Heart left ventricle (tissue), 16 donors: ENCODE results near the gene EPS8L1. TPM values are rescaled to one million over a fixed set of nuclear protein-coding genes. Genes with fewer than 3 reads are reported as not detected.

ENCODE experiments used
- ATAC-seq, 4 donors: fragments of 200-7000 bp; cut with Tn5 transposase; one replicate each; pipeline ENCODE4 v1.9.1; 2020 to 2022; ENCODE audit warnings: moderate library complexity in 4 of 4, mild to moderate bottlenecking in 3 of 4, moderate number of reproducible peaks in 1 of 4
- DNase-seq, 5 donors: peaks; one replicate each; pipeline ENCODE4 v3.0.0-alpha.2; 2020
- H3K27ac ChIP-seq, 12 donors: fragments of 200-600 bp; sonication (generic) in 4 of 12; one replicate each; pipeline versions ENCODE4 v1.5.0 to v1.8.0; 2016 to 2022; ENCODE audit warnings: mild to moderate bottlenecking in 2 of 12
- H3K27me3 ChIP-seq, 9 donors: fragments of 200-600 bp; sonication (generic) in 2 of 9; one replicate each; pipeline versions ENCODE4 v1.5.1 to v1.8.0; 2016 to 2022; ENCODE audit warnings: mild to moderate bottlenecking in 3 of 9
- H3K36me3 ChIP-seq, 9 donors: fragments of 200-600 bp; sonication (generic) in 2 of 9; one replicate each; pipeline versions ENCODE4 v1.5.0 to v1.8.0; 2018 to 2022; ENCODE audit warnings: mild to moderate bottlenecking in 2 of 9
- H3K4me1 ChIP-seq, 12 donors: fragments of 200-600 bp; sonication (generic) in 4 of 12; one replicate each; pipeline versions ENCODE4 v1.5.0 to v1.8.0; 2016 to 2022; ENCODE audit warnings: mild to moderate bottlenecking in 3 of 12
- H3K4me3 ChIP-seq, 12 donors: fragments of 200-600 bp; sonication (generic) in 4 of 12; one replicate each; pipeline versions ENCODE4 v1.5.0 to v1.8.0; 2017 to 2022; ENCODE audit warnings: mild to moderate bottlenecking in 9 of 12, moderate library complexity in 4 of 12
- H3K9me3 ChIP-seq, 12 donors: fragments of 200-600 bp; sonication (generic) in 4 of 12; one replicate each; pipeline versions ENCODE4 v1.5.0 to v1.8.0; 2016 to 2022; ENCODE audit warnings: mild to moderate bottlenecking in 1 of 12
- POLR2A ChIP-seq, 2 donors: fragments of 450-650 bp; IDR thresholded peaks; one replicate each; pipeline ENCODE4 v1.6.1; 2017; ENCODE audit warnings: antibody characterized with exemption in 2 of 2, mild to moderate bottlenecking in 2 of 2, moderate library complexity in 2 of 2
- WGBS, 4 donors: extraction: QIAGEN DNeasy Blood & Tissue Kit in 2 of 4; methylation state at CpG; one replicate each; pipeline versions ENCODE4 v1.1.5 to v1.1.7; 2013 to 2018; 5-methylcytosine and 5-hydroxymethylcytosine counted together
- intact Hi-C, 10 donors: fragments of 100-400 bp; cut with DNase I; formaldehyde crosslinking; loops; one replicate each; pipeline versions ENCODE4 v1.11.1 to v1.14.2; 2022
- polyA plus RNA-seq, 2 donors: library from polyadenylated mRNA; stranded (reverse); fragments of 200-250 nt; gene quantifications; one replicate each; pipeline ENCODE4 v1.2.3, GENCODE V29; 2013
- total RNA-seq, 9 donors: library from RNA; depleted of rRNA in 2 of 9; stranded (reverse); fragments of >200 nt in 2 of 9; fragmentation: NEBNext Ultra II Directional in 3 of 9; extraction: Animal tissue kit (Norgen Biotek cat#: 25700) in 3 of 9; gene quantifications; one replicate each; pipeline versions ENCODE4 v1.1.0 to v1.2.4, GENCODE V29; 2016 to 2023
- TF ChIP-seq, protein P1 (sequence below), 12 donors: fragments of 200-600 bp; sonication (generic) in 4 of 12; IDR thresholded peaks; one replicate each; pipeline versions ENCODE4 v1.5.0 to v1.8.0; 2018 to 2022; ENCODE audit warnings: antibody characterized with exemption in 12 of 12, mild to moderate bottlenecking in 5 of 12
- donor health status: ischemic (EF 13 %, LVEDD 7.1; RV severe dilation, severe dysfunction).
- donor health status: healthy with polysubstance abuse.
- donor health status: DM: no; HTN: yes; CAD: no.
- donor health status: DM: no; HTN: no; CAD: no.
- donor health status: ischemic (EF 25% LVEDD 6.9; RV normal size, moderate dysfunction).
- donor health status: ischemic (EF 25% LVEDD 5.7; RV mildly dilated, moderate dysfunction).
- donor health status: healthy.
- donor health status: DM: yes; HTN: yes; CAD: no.
- donor health status: ischemic (EF 35%, LVEDD 5.7; RV mildly dilated, moderate dysfunction).
- donor health status: nonischemic (EF 11% LVEDD 7.7; RV severe dilation, severe dysfunction).
- donor health status: DM: yes; HTN: yes; CAD: no.
- donor health status: PGD.
- donor health status: ischemic (EF 29% LVEDD 5.4; RV normal size, mild dysfunction).
- donor health status: nonischemic (EF 23%, LVEDD 6.1; RV moderate dilation, normal function).

EPS8L1 gene
- total and polyA plus RNA-seq, 11 donors = 0.44 to 25.5 (median 2.0) TPM

DNA sequence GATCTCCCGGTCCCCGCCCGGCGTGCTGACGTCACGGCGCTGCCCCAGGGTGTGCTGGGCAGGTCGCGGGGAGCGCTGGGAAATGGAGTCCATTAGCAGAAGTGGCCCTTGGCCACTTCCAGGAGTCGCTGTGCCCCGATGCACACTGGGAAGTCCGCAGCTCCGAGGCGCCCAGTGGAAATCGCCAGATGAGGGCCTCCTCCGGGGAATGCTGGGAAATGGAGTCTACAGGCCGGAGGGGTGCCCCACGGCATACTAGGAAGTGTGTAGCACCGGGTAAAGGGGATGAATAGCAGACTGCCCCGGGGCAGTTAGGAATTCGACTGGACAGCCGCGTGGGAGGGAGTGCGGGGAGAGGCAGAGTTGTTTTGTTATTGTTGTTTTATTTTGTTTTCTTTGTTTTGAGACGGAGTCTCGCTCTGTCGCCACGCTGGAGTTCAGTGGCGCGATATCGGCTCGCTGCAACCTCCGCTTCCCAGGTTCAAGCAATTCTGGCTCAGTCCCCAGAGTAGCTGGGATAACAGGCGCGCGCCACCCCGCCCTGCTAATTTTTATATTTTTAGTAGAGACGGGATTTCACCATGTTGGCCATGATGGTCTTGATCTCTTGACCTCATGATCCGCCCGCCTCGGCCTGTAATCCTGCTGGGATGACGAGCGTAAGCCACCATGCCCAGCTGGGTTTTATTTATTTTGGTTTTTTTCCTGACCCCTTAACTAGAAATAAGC is 42.2 kb downstream of the EPS8L1 start:
- Histone ChIP-seq H3K4me1 (peaks cover 5 to 50% (median 36%) of the 10 kb centered on the region in 12 donors), H3K4me3 (peak overlapping the region; percentile 56 to 98 (median 88)), H3K27ac (peak overlapping the region; percentile 76 to 98 (median 92)), H3K27me3 (no peaks in the 10 kb centered on the region), H3K36me3 (peaks cover 0 to under 1% (median 0%) of the 10 kb centered on the region in 9 donors), H3K9me3 (no peaks in the 10 kb centered on the region)
- DNase-seq (peak; percentile 99 to 100 (median 99)), ATAC-seq (peak; percentile 80 to 86 (median 84))
- TF ChIP-seq, protein P1, sequence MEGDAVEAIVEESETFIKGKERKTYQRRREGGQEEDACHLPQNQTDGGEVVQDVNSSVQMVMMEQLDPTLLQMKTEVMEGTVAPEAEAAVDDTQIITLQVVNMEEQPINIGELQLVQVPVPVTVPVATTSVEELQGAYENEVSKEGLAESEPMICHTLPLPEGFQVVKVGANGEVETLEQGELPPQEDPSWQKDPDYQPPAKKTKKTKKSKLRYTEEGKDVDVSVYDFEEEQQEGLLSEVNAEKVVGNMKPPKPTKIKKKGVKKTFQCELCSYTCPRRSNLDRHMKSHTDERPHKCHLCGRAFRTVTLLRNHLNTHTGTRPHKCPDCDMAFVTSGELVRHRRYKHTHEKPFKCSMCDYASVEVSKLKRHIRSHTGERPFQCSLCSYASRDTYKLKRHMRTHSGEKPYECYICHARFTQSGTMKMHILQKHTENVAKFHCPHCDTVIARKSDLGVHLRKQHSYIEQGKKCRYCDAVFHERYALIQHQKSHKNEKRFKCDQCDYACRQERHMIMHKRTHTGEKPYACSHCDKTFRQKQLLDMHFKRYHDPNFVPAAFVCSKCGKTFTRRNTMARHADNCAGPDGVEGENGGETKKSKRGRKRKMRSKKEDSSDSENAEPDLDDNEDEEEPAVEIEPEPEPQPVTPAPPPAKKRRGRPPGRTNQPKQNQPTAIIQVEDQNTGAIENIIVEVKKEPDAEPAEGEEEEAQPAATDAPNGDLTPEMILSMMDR (IDR thresholded peaks at IDR 0.05) = peak in 1 of 12 donors; percentile 19
- TF ChIP-seq POLR2A (IDR thresholded peaks at IDR 0.05) = peak in 1 of 2 donors; percentile 68
- 0 to 2% (median 1%) methylated on average over 32 to 44 of the region's 44 CpGs for WGBS, 4 donors
- intact Hi-C loops = loop anchor here in 1 of 10 donors (2.0 to 5.0 kb wide), 2 partner anchors 39 to 55 kb away; partner anchors contain the start of genes RDH13 and TNNI3

DNA sequence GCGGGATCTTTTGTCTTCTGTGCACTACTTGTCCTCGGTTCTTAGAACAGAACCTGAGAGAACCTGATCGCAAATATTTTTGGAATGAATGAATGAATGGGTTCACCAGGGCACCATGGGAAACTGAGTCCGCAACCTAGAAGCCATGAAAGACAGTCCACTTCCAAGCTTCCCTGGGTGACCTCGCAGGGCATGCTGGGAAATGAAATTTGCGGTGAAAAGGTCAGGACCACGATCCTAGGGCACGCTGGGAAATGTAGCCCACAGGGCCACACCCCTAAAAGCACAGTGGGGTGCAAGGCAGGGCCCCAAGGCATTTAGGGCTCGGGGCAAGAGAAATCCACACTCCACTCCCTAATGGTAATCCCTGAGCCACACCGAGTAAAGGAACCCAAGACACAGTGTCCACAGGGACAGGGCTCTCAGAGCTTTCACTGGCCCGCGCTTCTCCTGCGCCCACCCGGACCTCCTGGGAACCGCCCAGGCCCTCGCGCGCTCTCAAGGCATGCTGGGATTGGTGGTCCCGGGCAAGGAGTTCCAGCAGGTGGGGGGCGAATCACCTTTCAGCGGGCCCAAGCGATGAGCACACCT is 42.8 kb downstream of the EPS8L1 start:
- Histone ChIP-seq H3K36me3 (no peaks in the 10 kb centered on the region), H3K27me3 (no peaks in the 10 kb centered on the region), H3K4me1 (peaks cover 5 to 43% (median 29%) of the 10 kb centered on the region in 12 donors), H3K27ac (peak overlapping the region; percentile 74 to 97 (median 88)), H3K9me3 (no peaks in the 10 kb centered on the region), H3K4me3 (peak overlapping the region; percentile 56 to 98 (median 88))
- intact Hi-C loops = loop anchor here in 1 of 10 donors (5.0 kb wide), 1 partner anchor 39 kb away; the partner anchor contains the start of gene TNNI3
- DNase-seq (peak in 4 of 5 donors; percentile 57 to 84 (median 76)), ATAC-seq (peak; percentile 12 to 43 (median 23))
- WGBS, 4 donors = 18 to 23% (median 20%) methylated on average over 13 to 22 of the region's 22 CpGs
- peak in 1 of 2 donors; percentile 7 for TF ChIP-seq POLR2A (IDR thresholded peaks at IDR 0.05)
- TF ChIP-seq, protein P1 (IDR thresholded peaks at IDR 0.05) = no peak

DNA sequence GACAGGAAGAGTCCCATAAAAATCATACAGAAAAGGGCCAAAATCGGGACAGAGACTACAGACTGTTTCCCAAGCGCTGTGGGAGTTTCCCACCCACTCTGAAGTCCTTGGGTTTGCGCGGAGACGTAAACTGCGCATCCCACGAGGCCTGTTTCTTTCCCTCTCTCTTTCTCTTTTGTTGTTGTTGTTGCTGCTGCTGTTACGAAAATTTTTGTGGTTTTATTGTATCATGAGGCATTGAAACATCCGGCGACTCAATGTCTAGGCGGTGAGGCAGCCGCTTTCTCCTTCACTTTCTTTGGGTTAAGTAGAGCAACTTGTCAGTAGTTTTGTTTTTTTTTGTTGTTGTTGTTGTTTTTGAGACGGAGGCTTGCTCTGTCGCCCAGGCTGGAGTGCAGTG is 43.4 kb downstream of the EPS8L1 start:
- H3K27ac ChIP-seq = peak overlapping the region in 7 of 12 donors; percentile 76 to 97 (median 85)
- H3K9me3 ChIP-seq = no peaks in the 10 kb centered on the region
- ATAC-seq (no peak), DNase-seq (no peak)
- TF ChIP-seq POLR2A (IDR thresholded peaks at IDR 0.05) = no peak
- TF ChIP-seq, protein P1 (IDR thresholded peaks at IDR 0.05) = no peak
- no peaks in the 10 kb centered on the region for H3K27me3 ChIP-seq
- intact Hi-C loops = loop anchor here in 1 of 10 donors (5.0 kb wide), 1 partner anchor 38 kb away; the partner anchor contains the start of gene TNNI3
- 82 to 84% (median 83%) methylated on average over 14 of the region's 14 CpGs for WGBS, 4 donors
- H3K36me3 ChIP-seq = no peaks in the 10 kb centered on the region
- H3K4me3 ChIP-seq = peak overlapping the region in 1 of 12 donors; percentile 56
- peaks cover 5 to 37% (median 26%) of the 10 kb centered on the region in 12 donors for H3K4me1 ChIP-seq

DNA sequence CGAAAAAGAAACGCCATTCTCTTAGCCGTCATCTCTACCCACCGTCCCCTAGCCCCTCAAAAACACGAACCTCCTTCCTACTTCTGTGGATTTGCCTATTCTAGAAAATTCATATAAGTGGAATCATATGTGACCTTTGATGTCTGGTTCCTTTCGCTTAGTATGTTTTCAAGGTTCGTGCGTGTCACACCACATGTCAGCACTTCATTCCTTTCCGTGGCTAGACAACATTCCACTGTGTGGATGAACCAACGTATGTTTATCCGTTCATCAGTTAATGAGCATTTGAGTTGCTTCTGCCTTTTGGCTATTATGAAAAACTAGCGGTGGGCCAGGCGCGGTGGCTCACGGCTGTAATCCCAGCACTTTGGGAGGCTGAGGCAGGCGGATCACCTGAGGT is 55.8 kb downstream of the EPS8L1 start:
- TF ChIP-seq, protein P1 (IDR thresholded peaks at IDR 0.05) = no peak
- no peak for TF ChIP-seq POLR2A (IDR thresholded peaks at IDR 0.05)
- H3K27me3 ChIP-seq = peaks cover 0 to 14% (median 0%) of the 10 kb centered on the region in 9 donors
- no peaks in the 10 kb centered on the region for H3K4me1 ChIP-seq
- H3K9me3 ChIP-seq = no peaks in the 10 kb centered on the region
- WGBS, 4 donors = 81 to 88% (median 83%) methylated on average over 16 of the region's 16 CpGs
- ATAC-seq = no peak
- no peak overlapping the region for H3K27ac ChIP-seq
- H3K36me3 ChIP-seq = peaks cover 0 to 37% (median 13%) of the 10 kb centered on the region in 9 donors
- DNase-seq = no peak
- H3K4me3 ChIP-seq = no peak overlapping the region
- intact Hi-C loops = loop anchor here in 1 of 10 donors (10.0 kb wide), 1 partner anchor 373 kb away; no protein-coding TSS in a partner anchor
